Neural cell (in vitro differentiated cells): ENCODE measurements around the gene BLOC1S3.

Experiments
- CTCF ChIP-seq: fragments of 450-650 bp; IDR thresholded peaks from 2 replicates; pipeline ENCODE4 v1.5.1; 2014; ENCODE audit warnings: antibody characterized with exemption, mild to moderate bottlenecking, moderate library complexity; ENCODE audit not compliant: poor library complexity, severe bottlenecking
- EZH2 ChIP-seq: fragments of 200-600, 300-800 bp; shearing (Covaris generic), sonication (generic); IDR thresholded peaks from 2 replicates; pipeline ENCODE4 v1.6.1; 2014; ENCODE audit warnings: antibody characterized with exemption, low read length, borderline replicate concordance, mild to moderate bottlenecking; ENCODE audit not compliant: insufficient read depth, poor library complexity, severe bottlenecking
- MXI1 ChIP-seq: fragments of 450-650 bp; conservative IDR thresholded peaks from 2 replicates; pipeline ENCODE4 v1.6.1; 2014; ENCODE audit warnings: antibody characterized with exemption, mild to moderate bottlenecking; ENCODE audit not compliant: poor library complexity, severe bottlenecking
- POLR2AphosphoS5 ChIP-seq: IDR thresholded peaks from 2 replicates; pipeline ENCODE4 v1.6.1; 2012
- RAD21 ChIP-seq: fragments of 450-650 bp; conservative IDR thresholded peaks from 2 replicates; pipeline ENCODE4 v1.6.1; 2014; ENCODE audit warnings: antibody characterized with exemption, mild to moderate bottlenecking, moderate library complexity
- REST ChIP-seq: IDR thresholded peaks from 2 replicates; pipeline ENCODE4 v1.6.1; 2012; ENCODE audit warnings: borderline replicate concordance
- TAF1 ChIP-seq: IDR thresholded peaks from 2 replicates; pipeline ENCODE4 v1.6.1; 2012; ENCODE audit warnings: low read depth

GRCh38 chr19:45172173-45172572, 6.4 kb upstream of the BLOC1S3 start:
- no peak for TF ChIP-seq CTCF
- TF ChIP-seq EZH2 = no peak
- TF ChIP-seq POLR2AphosphoS5 = no peak
- TF ChIP-seq TAF1 = no peak
- TF ChIP-seq MXI1 = no peak
- TF ChIP-seq REST = no peak
- TF ChIP-seq RAD21 = no peak
